NCI-H345 treated with DMSO at 0.1 percent for 48 hours (cell line): ENCODE measurements around the gene PSMB9.
A peak's percentile ranks its signal among the peaks of the same experiment; 100 is the strongest.

Experiments
- DNase-seq: peaks from one replicate; lab custom pipeline; 2025; ENCODE audit not compliant: unreplicated experiment; lab: John Stamatoyannopoulos, UW

PSMB9 gene

DNA sequence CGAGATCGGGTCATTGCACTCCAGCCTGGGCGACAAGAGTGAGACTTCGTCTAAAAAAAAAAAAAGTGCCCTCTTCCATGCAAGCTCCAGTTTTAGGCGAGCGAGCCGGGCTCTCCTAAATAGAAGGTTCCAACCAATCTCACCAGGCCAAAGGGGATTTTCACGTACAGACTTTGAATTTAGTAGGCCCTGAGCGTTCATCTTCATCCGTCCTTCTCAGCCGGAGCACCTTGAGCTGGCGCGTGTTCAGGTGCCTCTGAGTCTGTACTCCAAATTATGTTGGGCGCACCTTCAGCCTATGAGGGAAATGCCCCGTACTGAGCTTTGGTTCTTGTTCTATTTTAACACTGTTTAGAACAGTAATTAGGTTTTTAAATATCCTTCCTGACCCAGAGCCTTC is 14.6 kb upstream of the PSMB9 start:
- DNase-seq, result no peak

DNA sequence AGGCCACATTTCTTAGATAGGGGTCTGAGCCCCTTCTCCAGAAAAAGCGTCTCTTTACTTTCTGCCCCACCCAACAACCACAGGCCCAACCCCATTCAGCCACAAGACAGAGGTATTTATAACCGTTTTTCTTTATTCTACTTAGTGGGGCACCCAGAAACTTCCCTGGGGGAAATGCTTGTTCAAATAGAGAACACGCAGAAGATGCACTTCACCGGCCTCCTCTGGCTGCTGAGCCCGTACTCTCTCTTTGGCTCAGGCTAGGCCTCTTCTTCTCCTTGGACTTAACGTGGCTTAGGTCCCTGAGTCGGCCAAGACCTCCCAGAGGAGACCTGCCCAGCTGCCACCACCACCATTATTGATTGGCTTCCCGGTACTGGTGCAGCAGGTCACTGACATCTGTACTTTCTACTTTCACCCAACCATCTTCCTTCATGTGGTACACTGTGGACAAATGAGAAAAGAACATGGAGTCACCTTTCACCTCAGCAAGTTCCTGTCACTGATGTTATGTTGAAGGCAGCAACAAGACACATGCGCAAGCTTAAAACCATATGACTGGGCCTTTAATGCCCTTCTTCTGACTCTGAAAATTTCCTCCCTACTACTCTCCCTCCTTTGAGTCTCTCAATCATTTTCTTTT is 13.3 kb upstream of the PSMB9 start:
- DNase-seq, result no peak

DNA sequence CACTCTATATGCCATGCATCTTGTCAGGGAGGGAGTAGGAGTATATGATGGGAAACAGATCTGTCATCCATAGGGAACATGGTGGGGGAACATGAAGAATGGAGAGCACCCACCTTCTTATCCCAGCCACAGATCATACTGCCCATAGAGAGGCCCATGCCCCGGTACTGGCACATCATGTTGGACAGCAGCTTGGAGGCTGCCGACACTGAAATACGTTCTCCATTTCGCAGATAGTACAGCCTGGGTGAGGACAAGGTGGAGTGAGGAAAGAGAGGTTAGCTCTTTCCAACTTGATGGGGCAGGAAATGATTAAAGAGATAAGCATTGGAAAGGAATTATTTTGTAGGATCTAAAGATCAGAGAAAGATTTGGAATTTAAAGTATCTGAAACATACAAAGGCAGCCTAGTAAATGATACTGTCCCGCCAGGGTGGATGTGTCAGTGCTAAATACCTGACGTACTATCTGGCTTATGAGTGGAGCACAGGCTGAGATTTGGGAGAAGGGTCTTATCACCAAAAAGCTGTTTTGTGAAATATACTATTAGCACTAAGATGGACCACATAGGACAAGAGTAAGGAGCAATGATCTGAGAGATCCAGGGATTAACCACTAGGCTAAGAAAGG is 11.9 kb upstream of the PSMB9 start:
- DNase-seq, result no peak

DNA sequence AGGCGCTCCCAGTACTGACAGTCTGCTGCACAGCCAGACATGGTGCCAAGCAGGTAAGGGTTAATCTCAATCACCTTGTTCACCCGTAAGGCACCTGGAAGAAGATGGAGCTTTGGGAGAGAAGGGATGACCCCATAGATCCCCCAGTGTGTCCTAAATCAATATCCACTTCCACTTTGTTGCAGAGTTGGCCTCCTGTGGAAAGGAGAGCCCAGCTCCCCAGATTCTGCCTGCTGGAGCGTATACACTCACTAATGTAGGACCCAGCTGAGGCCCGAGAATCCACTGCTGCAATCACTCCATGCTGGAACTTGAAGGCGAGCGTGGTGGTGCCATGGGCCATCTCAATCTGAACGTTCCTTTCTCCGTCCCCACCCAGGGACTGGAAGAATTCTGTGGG is 11.3 kb upstream of the PSMB9 start:
- no peak for DNase-seq

DNA sequence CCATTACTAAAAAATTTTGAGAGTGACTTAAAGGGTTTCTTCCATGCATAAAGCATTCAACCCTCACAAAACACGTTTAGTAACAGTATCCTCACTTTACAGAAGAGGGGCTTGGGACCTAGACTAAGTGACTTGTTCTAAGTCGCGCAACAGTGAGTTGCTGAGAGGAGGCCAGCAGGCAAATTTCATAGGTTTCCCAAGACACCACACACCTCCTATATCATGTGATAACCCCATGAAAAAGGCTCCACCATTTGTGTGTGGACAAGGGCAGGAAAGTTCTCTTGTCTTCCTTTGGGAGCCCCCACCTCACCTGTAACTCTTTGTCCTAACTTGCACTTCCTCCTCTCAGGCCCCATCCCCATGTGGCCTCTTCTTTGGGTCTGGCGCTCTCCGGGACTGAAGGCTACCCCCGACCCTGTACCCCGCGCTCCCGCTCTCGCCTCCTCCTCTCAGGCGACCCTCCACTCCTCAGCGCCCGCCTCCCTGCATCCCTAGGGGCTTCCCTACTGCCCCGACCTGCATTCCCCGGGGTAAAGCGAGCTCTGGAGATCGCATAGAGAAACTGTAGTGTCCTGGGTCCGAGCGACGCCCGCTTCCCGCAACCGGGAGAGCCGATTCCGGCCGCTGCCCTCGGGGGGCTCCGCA is 10.5 kb upstream of the PSMB9 start:
- no peak for DNase-seq

DNA sequence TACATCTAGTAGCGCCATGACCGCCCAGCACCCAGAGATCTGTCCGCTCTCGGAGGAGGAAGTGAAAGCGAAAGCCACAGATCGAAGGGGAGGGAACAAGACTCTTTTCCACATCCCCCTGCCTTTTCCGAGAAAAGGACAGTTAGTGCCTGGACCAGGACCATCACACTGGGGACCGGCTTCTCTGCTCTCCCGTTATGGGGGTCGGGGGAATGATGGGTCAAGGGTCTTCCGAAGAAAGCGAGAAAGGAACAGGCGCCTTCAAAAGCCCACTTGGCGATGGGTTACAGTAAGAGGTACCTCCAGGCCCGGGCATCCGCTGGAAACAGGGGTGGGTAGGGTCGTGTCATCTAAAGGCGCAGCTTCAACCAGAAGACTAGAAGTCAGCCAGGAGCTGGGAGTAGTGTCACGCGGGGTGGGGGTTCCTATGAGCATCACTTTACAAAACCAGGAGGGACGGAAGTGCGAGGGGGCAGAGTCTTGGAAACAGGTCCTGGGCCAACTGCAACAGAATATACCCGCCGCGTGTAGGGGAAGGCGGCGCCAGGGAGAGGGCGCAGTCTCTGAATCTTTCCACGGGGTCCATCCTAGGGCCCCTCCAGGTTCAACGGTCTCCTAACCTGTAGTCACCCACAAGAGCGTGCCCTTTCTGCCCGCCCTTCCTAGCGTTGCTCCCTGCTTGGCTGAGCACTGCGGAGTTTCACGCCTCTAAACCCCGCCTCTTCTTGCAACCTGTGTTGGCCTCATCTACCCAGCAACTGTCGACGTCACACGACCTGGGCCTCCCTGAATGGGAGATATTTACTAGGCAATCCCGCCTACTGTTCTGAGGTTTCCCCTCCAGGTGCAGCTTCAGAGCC is 9.8 kb upstream of the PSMB9 start, which contains the start of gene PSMB8:
Gene PSMB8 (minus strand): TSS at position 69 of the 860 bp plus-strand sequence. CDS start 51 bp downstream, at position 18.
- peak; percentile 96 for DNase-seq

DNA sequence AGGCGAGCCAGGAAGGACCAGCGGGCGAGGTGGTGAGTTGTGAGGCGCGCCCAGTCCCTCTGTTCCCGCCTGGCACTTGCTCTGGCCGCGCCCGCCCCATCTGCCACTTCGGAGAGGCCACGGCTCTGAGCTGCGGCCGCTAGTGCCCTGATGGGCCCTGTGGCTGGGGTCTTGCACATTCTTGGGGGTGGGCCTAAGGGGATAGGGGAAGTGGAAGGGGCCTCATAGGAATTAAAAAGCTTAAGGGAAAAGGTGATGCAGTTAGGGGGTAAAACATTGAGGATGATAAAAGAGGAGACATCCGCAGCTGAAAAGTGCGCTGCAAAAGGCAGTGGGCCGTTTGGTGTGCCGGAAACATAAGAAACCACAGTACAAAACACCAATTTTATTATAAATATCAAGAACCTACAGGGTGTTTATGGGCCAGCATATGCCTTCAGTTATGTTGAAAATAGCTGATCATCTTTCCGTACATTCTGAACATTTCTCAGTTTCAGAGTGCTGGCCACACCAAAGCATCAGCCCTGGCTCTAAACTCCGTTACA is 9.1 kb upstream of the PSMB9 start:
- no peak for DNase-seq

DNA sequence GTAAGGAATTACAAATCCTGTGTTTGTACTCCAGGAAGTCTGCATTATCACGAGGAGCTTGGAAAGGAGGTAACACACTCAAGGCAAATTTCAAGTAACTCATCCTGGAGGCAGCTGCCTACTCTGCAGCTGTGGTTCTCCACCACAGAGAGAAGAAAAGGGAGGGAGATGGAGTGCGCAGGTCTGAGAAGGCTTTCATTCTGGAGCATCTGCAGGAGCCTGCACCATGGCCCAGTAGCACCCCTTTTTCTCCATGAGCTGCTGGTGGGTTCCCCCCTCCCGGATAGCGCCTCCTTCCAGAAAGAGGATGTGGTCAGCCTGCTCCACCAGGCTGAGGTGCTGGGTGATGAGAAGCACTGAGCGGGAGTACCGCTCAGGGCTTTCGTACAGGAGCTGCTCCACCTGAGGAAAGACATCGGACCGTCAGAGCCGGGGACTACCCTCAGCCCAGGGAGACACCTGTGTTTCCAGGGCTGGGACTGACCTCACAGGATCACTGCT is 8.6 kb upstream of the PSMB9 start:
- no peak for DNase-seq

DNA sequence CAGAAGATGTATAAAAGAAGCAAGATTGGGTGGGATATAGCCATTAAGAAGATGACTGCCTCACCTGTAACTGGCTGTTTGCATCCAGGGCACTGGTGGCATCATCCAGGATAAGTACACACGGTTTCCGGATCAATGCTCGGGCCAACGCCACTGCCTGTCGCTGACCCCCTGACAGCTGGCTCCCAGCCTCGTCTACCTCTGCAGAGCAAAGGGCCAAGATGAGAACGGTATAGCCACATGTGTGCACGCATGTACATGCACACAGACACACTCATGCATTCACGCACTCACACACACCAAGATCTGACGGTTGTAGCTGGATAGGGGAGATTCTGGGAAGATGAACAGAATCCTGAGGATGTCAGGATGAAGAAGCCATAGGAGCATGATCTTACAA is 7.0 kb upstream of the PSMB9 start:
- no peak for DNase-seq

DNA sequence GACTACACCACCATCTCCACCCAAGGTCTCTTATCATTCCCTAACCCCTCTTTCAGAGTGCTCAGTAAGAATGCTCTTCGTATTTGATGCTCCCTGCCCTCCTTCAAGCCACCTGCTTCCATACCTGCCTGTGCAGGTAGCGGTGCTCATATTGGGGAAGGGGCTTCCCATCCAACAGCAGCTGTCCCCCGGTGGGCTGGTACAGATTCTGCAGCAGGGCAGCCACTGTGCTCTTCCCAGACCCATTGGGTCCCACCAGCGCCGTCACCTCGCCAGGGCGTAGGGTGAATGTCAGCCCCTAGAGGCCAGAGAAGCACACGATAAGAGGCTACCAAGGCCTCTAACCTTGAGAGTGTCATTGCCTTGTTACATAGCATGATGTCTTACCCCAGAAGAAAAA is 6.2 kb upstream of the PSMB9 start:
- DNase-seq, result no peak

DNA sequence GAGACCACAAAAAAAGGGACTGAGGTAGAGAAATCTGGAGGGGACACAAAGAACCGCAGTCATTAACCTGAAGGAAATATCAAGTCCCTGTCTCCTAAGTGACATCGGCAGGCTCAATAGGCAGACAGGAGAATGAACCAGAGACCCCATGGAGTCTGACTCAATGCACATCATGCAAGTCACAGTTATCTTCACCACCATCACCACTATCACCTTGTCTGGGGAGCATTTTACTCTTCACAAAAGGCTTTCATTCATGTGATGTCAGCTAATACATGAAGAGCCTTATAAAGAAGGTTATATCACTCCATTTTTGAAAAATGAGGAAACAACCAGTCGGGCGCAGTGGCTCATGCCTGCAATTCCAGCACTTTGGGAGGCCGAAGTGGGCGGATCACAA is 4.9 kb upstream of the PSMB9 start:
- no peak for DNase-seq

DNA sequence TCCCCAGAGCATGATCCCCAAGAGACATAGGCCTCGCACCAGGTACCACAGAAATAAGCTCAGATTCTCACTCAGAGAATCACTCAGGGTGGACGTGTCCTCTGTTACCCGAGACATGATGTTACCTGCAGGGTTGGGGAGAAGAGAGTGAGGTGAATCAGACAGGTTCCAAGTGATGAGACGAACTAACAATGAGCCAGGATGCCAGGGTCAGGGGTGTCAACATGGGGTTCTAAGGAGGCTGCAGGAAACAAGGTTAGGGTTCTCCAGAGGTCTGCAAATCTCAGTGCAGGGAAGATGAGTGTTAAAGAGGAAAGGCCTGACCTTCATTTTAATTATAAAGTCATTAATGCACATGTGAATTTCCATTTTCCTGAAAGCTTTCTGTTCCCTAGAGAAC is 3.0 kb upstream of the PSMB9 start:
- no peak for DNase-seq

DNA sequence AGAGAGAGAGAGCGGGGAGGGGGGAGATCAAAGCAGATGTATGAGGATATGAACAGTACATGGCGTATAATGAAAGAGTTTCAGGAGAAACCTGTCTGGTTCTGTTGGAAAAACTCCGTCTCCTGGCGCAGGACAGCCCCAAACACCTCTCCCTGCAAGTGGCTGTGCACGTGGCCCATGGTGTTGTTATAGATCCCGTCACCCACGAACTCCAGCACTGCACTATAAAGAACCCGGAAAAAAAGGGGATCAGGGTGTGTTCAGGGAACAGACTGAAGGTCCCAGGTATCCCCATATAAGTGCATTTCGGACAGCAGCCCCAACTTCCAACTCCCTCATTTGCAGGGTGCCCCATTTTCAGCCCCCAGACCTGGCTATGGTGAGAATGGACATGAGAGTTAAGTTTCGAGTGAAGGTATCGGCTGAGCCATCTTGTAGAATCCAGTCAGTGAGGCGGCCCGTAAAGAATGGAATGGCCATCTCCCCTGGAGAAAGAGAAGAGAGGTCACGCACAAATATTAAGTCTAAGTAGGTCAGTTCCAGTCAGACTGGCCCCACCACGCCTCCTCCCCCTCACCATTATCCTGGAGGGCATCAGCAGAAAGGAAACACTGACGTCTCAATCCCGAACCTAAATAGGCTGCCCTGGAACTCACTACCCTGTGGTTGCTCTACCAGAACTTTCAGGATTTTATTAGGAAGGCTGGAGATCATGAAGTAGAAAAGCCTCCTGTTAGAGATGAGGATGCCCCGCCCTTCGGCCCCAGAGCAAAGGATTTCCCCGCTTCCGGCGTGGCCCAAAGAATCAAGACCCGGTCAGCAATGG is 1.8 kb upstream of the PSMB9 start:
- no peak for DNase-seq

DNA sequence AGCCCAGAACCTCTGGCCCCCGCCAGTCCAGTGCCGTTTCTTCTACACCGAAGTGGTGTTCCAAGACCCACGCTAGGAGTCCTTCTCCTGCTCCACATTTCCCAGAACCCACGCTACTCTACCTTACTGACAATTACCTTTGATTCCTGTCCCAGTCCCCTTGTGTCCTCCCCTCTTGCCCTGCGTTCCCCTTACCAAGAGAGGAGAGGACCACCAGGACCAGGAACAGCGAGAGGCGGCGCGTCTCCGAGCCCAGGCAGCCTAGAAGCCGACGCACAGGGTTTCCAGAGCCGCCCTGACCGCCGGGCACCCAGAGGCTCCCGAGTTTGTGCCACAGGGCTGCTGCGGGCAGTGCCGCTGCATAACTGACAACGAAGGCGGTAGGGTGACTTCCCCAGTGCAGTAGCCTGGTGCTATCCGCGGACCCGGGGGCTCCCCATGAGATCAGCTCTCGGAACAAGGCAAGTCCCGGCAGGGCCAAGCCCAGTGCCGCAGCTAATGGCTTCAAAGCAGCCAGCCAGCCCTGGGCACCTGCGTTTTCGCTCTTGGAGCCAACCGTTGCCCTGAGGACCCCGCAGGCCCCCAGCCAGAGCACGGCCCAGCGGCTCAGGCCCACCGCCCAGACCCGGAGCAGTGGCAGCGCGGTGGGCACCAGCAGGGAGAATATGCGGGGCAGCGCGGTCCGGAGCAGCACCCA is 1.0 kb upstream of the PSMB9 start:
- DNase-seq, result no peak

DNA sequence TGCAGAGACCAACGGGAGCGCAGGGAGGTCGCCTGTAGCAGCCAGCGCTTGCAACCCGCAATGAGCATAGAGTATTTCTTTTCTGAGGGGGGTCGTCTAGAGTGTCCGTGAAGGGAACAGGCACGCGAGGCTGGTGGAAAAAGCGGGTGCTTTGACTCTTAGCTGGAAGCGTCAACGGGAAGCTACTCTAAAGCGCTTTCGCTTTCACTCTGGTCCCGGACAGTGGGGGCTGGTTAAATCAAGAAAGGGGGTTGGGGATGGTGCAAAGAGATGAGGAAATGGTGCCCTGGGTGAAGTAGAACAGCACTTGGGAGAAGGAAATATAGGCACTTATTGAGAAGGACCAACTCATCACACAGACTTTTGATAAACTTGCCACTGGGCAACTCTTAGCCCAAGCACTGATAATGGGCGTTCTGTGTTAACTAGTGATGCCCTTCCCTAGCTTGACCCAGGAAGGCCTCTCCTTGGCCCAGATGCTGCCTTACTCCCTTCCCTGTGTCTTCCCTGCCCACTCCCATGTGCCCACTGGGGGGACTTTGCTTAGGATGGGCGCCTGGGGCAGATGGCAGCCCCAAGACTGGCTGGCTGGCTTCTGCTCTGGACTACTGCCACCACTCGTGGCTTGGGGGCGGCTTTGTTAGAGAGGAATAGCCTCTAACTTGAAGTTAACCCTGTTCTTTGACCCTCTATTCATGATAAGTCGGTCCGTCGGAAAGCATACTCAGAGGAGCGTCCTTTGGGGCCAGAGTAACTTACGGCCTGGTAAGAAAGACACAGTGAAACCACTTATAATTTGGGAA is 585 bp downstream of the PSMB9 start:
- DNase-seq, result no peak

DNA sequence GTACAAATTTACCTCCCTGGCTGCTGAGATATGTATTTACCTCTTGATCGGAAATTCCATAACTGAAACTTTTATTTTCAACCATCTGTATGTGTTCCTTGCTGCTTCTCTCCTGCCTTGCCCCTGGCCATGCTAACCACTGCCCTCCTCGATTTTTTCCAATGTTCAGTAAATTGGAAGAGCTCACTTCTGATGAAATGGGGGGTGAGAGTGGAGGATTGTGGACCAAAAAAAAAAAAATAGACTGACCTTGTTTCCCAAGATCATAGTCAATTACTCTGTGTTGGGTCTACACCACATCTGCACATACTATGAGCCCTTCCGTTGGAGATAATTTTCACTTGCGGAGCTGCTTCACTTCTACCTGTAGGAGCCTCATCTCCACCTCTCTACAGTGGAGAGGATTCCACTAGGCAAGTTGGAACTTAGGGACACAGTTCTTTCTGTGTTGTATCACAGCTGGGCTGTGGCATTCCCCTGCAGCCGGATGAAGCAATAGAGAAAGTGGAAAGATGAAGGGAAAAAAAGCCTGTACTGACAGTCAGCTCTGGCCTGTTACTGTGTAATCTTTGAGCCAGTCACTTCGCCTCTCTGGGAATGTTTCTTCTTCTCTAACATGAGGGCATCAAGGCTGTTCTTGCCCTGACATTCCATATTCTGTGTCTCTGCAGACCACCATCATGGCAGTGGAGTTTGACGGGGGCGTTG is 1.6 kb downstream of the PSMB9 start:
- DNase-seq, result no peak

DNA sequence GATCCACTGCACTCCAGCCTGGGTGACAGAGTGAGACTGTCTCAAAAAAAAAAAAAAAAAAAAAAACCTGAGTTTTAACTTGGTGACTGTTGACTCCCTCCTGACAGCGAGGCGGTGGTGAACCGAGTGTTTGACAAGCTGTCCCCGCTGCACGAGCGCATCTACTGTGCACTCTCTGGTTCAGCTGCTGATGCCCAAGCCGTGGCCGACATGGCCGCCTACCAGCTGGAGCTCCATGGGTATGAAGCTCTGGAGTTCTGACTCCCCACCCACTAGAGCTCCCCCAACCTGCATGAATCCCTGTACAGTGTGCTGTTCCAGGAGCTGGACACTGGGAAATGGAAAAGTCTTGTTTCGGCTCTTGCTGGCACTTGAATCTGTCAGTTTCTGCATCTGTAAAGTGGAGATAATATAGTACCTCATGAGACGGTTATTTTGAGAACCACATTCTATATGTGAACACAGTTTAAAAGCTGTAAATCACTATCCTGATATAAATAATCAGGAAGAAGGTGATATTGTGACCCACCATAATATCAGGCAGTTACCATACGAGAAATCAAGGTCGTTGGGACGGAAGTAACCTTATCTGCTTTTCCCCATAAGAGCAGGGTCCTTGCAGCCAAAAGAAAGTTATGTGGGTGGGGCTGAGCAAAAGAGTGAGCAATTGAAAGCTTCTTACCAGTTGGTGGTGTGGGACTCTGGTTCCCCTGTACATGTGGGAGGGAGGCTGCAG is 3.3 kb downstream of the PSMB9 start:
- no peak for DNase-seq

DNA sequence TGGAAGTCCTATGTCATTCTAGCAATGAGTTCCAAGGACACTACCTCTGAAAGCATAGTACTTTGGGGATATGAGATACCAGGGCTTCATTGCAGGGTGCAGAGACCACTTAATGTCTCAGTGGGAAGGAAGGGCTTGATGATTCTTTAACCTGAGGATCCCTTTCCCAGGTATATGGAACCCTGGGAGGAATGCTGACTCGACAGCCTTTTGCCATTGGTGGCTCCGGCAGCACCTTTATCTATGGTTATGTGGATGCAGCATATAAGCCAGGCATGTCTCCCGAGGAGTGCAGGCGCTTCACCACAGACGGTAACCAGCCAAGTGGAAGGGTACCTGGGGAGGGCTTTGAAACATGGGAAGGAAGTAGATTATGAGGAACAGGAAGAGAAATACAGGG is 4.2 kb downstream of the PSMB9 start:
- DNase-seq, result no peak
